Right lung (tissue), 5 donors: ENCODE results near the gene RAB33A. TPM values are rescaled to one million over a fixed set of nuclear protein-coding genes. Genes with fewer than 3 reads are reported as not detected.
"Not testable (repeated sequence)": the region's sequence is repeated elsewhere in the genome, so short reads cannot be mapped to it uniquely, and the experiment has no call there.

ENCODE experiments used
- DNase-seq, 2 donors: peaks; one replicate each; pipeline ENCODE4 v3.0.0-alpha.2; 2013
- polyA plus RNA-seq, 5 donors: library from polyadenylated mRNA; unstranded; fragments of 120-200 nt; gene quantifications; one replicate each; pipeline versions ENCODE4 v1.2.1 to v1.2.3, GENCODE V29; 2013; ENCODE audit warnings: inconsistent platforms in 1 of 5, low replicate concordance in 1 of 5; ENCODE audit not compliant: insufficient read length in 5 of 5, insufficient read depth in 1 of 5

RAB33A gene
- polyA plus RNA-seq, 5 donors, result 0.42 to 1.4 (median 0.74) TPM

GRCh38 chrX:130172127-130172845 lies 524 bp downstream of the RAB33A start:
- DNase-seq, result no peak

GRCh38 chrX:130173190-130173895 lies 1.6 kb downstream of the RAB33A start:
- DNase-seq, result no peak

DNA sequence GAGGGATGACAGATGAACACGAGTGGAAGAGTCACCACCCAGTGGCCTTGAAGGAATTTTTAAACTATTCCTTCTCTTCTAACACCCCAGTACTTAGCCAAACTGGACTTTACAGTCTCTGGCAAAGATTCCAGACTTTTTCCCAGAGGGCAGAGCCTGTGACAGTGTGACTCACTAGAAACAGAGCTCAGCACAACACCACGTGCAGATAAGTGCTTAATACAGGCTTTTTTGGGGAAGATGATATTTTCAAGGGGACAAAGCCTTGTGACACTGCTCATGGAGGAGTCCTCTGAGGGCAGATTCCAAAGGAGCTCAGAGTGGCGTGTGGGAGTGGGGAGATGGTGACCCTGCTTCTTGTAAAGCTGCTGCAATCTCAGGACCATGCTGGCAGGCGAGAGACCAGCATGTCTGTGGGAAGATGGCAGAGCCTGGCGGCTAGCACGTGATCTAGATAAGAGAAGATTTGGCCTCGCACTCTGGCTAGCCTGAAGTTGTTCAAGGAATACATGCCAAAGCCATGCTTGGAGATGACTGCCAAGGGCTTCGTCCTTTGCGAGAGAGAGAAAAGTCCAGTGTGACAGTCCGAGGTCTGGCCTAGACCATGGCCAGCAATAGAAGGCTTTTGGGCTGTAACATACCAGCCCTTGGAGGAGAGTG lies 2.4 kb downstream of the RAB33A start:
- DNase-seq, result no peak

GRCh38 chrX:130174937-130175336 lies 3.2 kb downstream of the RAB33A start:
- no peak for DNase-seq

DNA sequence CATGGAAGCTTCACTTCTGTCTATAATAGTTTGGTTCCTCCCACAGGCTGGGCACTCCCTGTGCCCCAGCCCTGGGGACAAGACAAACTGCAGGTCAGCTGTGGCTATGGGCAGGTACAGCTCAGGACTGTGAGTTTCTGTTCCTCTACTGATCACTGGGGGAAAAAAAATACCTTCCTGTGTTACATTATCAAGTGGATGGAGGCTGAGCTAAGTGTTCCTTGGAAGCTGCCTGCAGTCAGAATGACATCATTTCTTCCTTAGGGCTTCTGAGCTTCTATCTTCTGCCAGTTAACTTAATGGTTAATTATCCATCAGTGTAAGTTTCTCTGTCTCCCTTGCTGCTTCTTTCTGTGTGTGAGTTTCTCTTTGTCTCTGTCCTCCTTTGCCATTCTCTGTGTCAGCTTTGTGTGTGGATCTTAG lies 4.6 kb downstream of the RAB33A start:
- DNase-seq, result no peak

GRCh38 chrX:130176942-130177341 lies 5.2 kb downstream of the RAB33A start:
- no peak for DNase-seq

DNA sequence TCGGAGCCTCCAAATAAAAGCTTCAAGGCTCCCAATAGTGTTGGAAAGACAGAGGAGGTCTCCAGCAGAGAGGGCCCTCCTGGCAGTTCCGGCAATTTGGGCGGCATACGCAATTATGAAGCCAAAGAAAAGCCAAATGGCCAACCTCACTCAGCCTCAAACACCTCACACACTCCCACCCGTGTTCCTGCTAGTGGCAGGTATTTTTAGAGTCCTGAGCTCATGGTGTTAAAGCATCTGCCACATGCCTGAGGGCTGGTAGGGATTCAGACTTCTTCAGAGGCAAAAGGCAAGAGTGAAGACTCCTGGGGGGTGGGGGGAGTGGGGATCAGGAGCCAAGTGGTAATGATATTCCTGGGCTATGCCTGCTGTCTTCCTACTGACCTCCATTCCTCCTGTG lies 7.4 kb downstream of the RAB33A start:
- DNase-seq, result no peak

DNA sequence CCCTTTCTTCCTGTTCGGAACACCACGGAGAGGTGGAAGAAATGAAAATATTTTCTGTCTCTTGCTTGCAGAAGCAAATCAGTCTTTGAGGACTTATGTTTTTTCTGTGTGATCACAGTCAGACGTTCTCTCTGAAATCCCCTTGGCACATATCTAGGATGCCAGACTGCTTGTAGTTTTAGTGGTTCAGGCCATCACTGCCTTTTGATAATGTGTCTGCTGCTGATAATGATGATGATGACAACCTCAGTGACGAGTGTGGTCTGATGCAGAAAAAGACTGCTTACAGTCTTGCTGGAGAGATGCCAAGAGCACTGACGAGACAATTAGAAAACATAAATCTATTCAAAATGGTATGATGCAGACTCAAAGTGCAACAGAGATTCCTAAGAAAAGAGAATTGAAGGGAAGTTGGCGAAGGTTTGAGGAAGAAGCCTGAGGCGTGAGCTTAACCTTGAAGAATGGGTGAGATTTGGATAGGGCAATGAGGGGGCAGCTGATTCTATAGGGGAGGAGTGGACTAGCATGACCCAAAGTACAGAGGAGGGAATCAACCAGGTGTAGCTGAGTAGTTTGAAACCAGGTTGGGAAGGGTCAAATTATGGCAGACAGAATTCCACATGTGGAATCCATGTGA lies 7.9 kb downstream of the RAB33A start:
- DNase-seq, result no peak

- DNase-seq, result no peak
These were observed 12.4 kb downstream of the RAB33A start for GRCh38 chrX:130184168-130184567.

DNA sequence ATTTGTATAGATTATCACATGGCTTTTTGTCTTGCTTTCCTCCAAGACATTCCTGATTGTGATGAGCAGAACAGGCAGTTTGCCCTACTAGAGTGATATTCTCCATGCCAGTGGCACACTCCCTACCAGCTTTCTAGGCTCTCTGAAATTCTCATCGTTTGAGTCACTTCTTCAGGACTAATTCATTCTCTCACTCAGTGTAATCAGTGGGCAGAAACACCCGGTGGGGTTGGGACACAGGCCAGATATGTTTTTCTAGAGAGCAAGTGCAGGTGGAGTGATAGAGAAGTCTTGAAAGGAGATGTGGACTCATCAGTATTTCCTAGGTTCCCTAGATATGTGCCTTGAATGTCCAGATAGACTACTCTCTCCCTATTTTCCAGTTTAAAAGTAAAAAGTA lies 13.1 kb downstream of the RAB33A start:
- no peak for DNase-seq

DNA sequence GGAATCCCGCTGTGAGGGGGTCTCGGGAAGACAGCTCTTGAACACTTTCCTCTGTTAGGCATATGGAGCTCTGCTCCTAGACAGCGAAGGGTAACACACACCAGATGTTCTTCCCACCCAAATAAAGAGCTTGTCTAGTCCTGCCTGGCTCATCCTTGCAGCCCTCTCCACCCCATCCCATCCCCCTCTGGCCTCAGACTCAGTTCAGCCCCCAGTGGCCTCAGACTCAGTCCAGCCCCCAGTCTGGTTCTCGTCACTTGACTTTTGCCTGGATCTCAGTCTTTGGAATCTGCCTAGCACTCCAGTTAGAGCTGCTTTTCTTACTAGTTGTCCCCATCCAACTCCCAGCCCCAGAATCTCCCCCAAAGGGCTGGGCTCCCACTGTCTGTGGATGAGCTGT lies 14.9 kb downstream of the RAB33A start:
- no peak for DNase-seq

DNA sequence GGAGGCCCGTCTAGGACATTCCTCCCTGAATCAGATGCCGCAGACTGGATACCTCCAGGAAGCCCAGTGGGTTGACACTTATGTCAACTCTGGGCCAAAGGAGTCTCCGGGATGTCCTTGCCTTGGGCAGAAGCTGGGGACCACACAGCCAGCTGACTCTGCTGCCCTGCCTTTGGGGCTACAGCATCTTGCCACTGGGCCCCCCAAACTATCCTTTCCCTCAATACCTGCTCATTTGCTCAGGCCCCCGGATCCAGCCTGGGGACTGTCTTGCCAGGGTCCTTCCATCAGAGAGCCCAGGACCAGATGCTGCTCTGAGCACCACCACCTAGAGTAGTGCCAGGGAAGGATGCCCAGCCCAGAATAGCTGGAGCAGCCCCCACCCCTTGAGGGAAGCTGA lies 19.0 kb downstream of the RAB33A start:
- no peak for DNase-seq

GRCh38 chrX:130196466-130196865 lies 24.7 kb downstream of the RAB33A start:
- no peak for DNase-seq

DNA sequence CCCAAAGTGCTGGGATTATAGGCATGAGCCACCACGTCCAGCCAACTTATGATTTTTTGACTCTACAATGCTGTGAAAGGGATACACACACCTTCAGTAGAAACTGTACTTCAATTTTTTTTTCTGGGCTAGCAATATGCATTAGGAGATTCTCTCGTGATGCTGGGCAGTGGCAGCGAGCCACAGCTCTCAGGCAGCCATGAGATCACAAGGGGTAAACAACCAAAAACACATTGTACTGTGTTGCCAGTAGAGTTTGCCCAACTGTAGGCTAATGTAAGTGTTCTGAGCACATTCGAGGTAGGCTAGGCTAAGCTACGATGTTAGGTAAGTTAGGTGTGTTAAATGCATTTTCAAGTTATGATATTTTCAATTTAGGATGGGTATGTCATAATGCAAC lies 25.7 kb downstream of the RAB33A start:
- DNase-seq, result no peak

- no peak for DNase-seq
These were observed 32.9 kb downstream of the RAB33A start for GRCh38 chrX:130204647-130205046.

DNA sequence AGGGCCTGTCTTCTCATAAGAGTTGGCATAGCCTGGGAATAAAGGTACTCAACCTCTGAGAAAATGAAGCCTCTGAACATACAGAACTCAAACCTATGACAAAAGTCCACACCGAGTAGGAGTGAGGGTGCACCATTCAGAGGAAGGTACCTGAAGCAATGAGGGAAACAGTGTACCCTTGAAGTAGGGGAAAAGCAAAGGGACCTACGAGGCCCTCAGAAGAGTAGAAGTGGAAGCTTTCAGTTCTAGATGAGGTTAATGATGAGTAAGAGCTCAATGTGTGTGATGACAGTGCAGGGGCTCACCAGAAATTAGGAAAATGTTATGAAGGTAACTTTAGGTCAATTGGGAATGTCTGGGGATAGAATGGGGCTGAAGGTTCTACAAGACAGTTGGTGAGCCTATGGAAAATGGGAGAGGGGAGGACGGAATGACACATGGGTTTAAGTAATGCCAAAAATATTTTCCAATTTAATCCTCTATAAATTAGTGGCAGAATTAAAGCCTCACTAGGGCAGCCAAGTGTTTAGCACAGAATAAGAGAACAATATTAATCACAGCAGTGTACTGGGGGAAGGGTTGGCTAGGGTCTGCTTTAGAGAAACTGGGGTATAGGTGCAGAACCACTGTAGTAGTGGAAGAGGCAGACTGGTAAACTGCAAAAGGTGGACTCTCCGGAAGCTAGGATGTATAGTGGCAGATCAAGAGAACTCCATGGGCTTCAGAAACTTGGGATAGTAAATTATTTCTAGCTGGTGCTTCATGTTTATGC lies 39.8 kb downstream of the RAB33A start:
- DNase-seq, result no peak

DNA sequence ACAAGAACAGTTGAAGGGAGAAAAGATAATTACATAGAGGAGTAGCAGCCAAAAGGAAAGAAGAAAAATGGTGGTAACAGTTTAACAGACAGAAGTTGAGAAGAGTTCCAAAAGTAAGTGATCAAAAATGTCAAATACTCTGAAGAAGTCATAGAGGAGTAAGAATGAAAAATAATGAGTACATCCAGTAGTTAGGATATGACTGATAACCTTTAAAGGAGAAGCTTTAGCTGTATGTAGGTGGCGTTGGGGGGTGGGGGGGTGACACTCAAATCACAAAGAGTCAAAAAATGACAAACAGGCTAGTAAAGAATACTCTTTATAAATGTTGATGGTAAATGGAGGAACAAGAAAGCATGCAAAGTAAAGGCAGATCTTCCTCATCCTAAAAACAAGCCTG lies 40.6 kb downstream of the RAB33A start:
- DNase-seq, result no peak

GRCh38 chrX:130213376-130213775 lies 41.6 kb downstream of the RAB33A start:
- DNase-seq, result no peak

GRCh38 chrX:130216320-130216719 lies 44.6 kb downstream of the RAB33A start:
- DNase-seq, result no peak

- peak; percentile 7 to 12 for DNase-seq
These were observed 53.0 kb downstream of the RAB33A start for GRCh38 chrX:130224810-130225209.

GRCh38 chrX:130228871-130229270 lies 57.1 kb downstream of the RAB33A start:
- no peak for DNase-seq

DNA sequence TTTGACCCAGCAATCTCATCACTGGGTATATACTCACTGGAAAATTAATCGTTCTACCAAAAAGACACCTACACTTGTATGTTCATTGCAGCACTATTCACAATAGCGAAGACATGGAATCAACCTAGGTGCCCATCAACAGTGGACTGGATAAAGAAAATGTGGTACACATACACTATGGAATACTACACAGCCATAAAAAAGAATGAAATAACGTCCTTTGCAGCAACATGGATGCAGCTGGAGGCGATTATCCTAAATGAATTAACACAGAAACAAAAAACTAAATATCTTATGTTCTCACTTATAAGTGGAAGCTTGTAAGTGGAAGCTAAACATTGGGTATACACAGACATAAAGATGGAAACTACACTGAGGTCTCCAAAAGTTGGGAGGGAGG lies 59.4 kb downstream of the RAB33A start:
- not testable (repeated sequence) for DNase-seq
